ENCODE results near the gene DLG4.

- TF ChIP-seq CTCF (IDR thresholded peaks at IDR 0.05) (no peak), POLR2A (IDR thresholded peaks at IDR 0.05) (no peak)
These were observed 7.4 kb upstream of the DLG4 start for GRCh38 chr17:7226721-7227710.

All from body of pancreas (tissue), 4 donors.